HL-60 (cell line): ENCODE results near the gene ABCA7.

Experiments used
- DNase-seq, 2 experiments: peaks; one replicate each; pipeline ENCODE4 v3.0.0-alpha.2; 2010 to 2020; ENCODE audit warnings: low read depth in 1 of 2, low spot score in 1 of 2
- H3K27ac ChIP-seq: fragments of 250-450 bp; sonication (Bioruptor Pico); replicated peaks from 2 replicates; pipeline ENCODE4 v1.5.1; 2020; ENCODE audit warnings: mild to moderate bottlenecking, moderate library complexity
- H3K27me3 ChIP-seq: fragments of 250-450 bp; sonication (Bioruptor Pico); 2 replicates; pipeline ENCODE4 v1.5.1; 2021; ENCODE audit warnings: mild to moderate bottlenecking, moderate library complexity; ENCODE audit not compliant: insufficient read depth, poor library complexity, severe bottlenecking
- H3K4me3 ChIP-seq: replicated peaks from 2 replicates; pipeline ENCODE4 v1.5.1; 2011; ENCODE audit warnings: mild to moderate bottlenecking, control low read depth, low read length; ENCODE audit not compliant: insufficient read depth
- CTCF ChIP-seq: IDR thresholded peaks from one replicate; pipeline ENCODE4 v1.5.1; 2011; ENCODE audit warnings: low read length, control low read depth, inconsistent platforms; ENCODE audit not compliant: insufficient read depth
- GABPA ChIP-seq: IDR thresholded peaks from 2 replicates; pipeline ENCODE4 v1.6.1; 2012; ENCODE audit warnings: low read depth
- POLR2AphosphoS5 ChIP-seq: IDR thresholded peaks from 2 replicates; pipeline ENCODE4 v1.6.1; 2012; ENCODE audit warnings: low read depth
- REST ChIP-seq: IDR thresholded peaks from 2 replicates; pipeline ENCODE4 v1.6.1; 2012; ENCODE audit warnings: low read depth; ENCODE audit not compliant: insufficient replicate concordance
- SPI1 ChIP-seq: IDR thresholded peaks from 2 replicates; pipeline ENCODE4 v1.6.1; 2012; ENCODE audit warnings: low read depth, mild to moderate bottlenecking, borderline replicate concordance

Gene ABCA7

GRCh38 chr19:1018393-1018792 is 21.5 kb upstream of the ABCA7 start:
- TF ChIP-seq CTCF = no peak
- no peak overlapping the region for H3K4me3 ChIP-seq
- 0 out of 2 replicates have a peak overlapping the region, but pooled peaks have one; percentile 2 for H3K27ac ChIP-seq
- no peak for DNase-seq
- H3K27me3 ChIP-seq = no peaks in the 10 kb centered on the region

- Histone ChIP-seq H3K4me3 (peak overlapping the region; percentile 95), H3K27ac (peak overlapping the region; percentile 98)
- TF ChIP-seq POLR2AphosphoS5 (0 out of 2 replicates have a peak, but pooled peaks have one; percentile 9), SPI1 (no peak)
These were observed 20.8 kb upstream of the ABCA7 start for GRCh38 chr19:1018932-1019615.

GRCh38 chr19:1019616-1019961 is 20.3 kb upstream of the ABCA7 start:
- H3K27me3 ChIP-seq = no peaks in the 10 kb centered on the region
- no peak for DNase-seq
- TF ChIP-seq REST (no peak), CTCF (no peak), SPI1 (no peak), GABPA (no peak), POLR2AphosphoS5 (no peak)
- peak overlapping the region; percentile 95 for H3K4me3 ChIP-seq
- peak overlapping the region; percentile 98 for H3K27ac ChIP-seq

More at GRCh38 chr19:1018932-1019615, 20.8 kb upstream of the ABCA7 start:
- no peak for DNase-seq
- H3K27me3 ChIP-seq = no peaks in the 10 kb centered on the region

GRCh38 chr19:1019980-1020867 is 19.7 kb upstream of the ABCA7 start:
- Histone ChIP-seq H3K27ac (peak overlapping the region; percentile 98), H3K4me3 (peak overlapping the region; percentile 95), H3K27me3 (no peaks in the 10 kb centered on the region)
- TF ChIP-seq CTCF = no peak
- no peak for TF ChIP-seq GABPA
- no peak for TF ChIP-seq POLR2AphosphoS5
- no peak for TF ChIP-seq SPI1
- no peak for TF ChIP-seq REST
- peak; percentile 42 to 62 for DNase-seq
